Measurements from ENCODE around the gene ANKRD22.

ANKRD22 gene

GRCh38 chr10:88828310-88828709 lies 23.3 kb downstream of the ANKRD22 start:
- TF ChIP-seq USF1 (IDR thresholded peaks at IDR 0.05) (no peak), EP300 (IDR thresholded peaks at IDR 0.05; ENCODE audit: borderline replicate concordance) (no peak), TCF12 (IDR thresholded peaks at IDR 0.05; ENCODE audit: low read depth) (no peak), YY1 (IDR thresholded peaks at IDR 0.05; ENCODE audit: low read depth) (no peak), CREB1 (IDR thresholded peaks at IDR 0.05; ENCODE audit: low read depth) (no peak), ZBTB7A (IDR thresholded peaks at IDR 0.05; ENCODE audit: low read depth) (no peak), NFIC (IDR thresholded peaks at IDR 0.05) (no peak), EGR1 (IDR thresholded peaks at IDR 0.05) (no peak), TEAD4 (IDR thresholded peaks at IDR 0.05) (no peak), TAF1 (IDR thresholded peaks at IDR 0.05; ENCODE audit: low read depth) (no peak), REST (IDR thresholded peaks at IDR 0.05; ENCODE audit: low read depth) (no peak), MAX (IDR thresholded peaks at IDR 0.05) (no peak), RAD21 (IDR thresholded peaks at IDR 0.05; ENCODE audit: low read depth) (no peak), CEBPB (IDR thresholded peaks at IDR 0.05) (no peak), FOXM1 (IDR thresholded peaks at IDR 0.05; ENCODE audit: borderline replicate concordance, low read depth) (no peak)

- TF ChIP-seq TCF12 (IDR thresholded peaks at IDR 0.05; ENCODE audit: low read depth) (no peak), CEBPB (IDR thresholded peaks at IDR 0.05) (no peak), CREB1 (IDR thresholded peaks at IDR 0.05; ENCODE audit: low read depth) (no peak), MAX (IDR thresholded peaks at IDR 0.05) (no peak), ZBTB7A (IDR thresholded peaks at IDR 0.05; ENCODE audit: low read depth) (no peak), TEAD4 (IDR thresholded peaks at IDR 0.05) (no peak), TAF1 (IDR thresholded peaks at IDR 0.05; ENCODE audit: low read depth) (no peak), EGR1 (IDR thresholded peaks at IDR 0.05) (no peak), USF1 (IDR thresholded peaks at IDR 0.05) (no peak), NFIC (IDR thresholded peaks at IDR 0.05) (no peak), RAD21 (IDR thresholded peaks at IDR 0.05; ENCODE audit: low read depth) (no peak), YY1 (IDR thresholded peaks at IDR 0.05; ENCODE audit: low read depth) (no peak), FOXM1 (IDR thresholded peaks at IDR 0.05; ENCODE audit: borderline replicate concordance, low read depth) (no peak), REST (IDR thresholded peaks at IDR 0.05; ENCODE audit: low read depth) (no peak), EP300 (IDR thresholded peaks at IDR 0.05; ENCODE audit: borderline replicate concordance) (no peak)
These were observed 24.0 kb downstream of the ANKRD22 start for GRCh38 chr10:88827671-88828070.

- no peak for TF ChIP-seq EP300 (IDR thresholded peaks at IDR 0.05; ENCODE audit: borderline replicate concordance)
- no peak for TF ChIP-seq FOXM1 (IDR thresholded peaks at IDR 0.05; ENCODE audit: borderline replicate concordance, low read depth)
- TF ChIP-seq REST (IDR thresholded peaks at IDR 0.05; ENCODE audit: low read depth): no peak
- no peak for TF ChIP-seq ZBTB7A (IDR thresholded peaks at IDR 0.05; ENCODE audit: low read depth)
- no peak for TF ChIP-seq TEAD4 (IDR thresholded peaks at IDR 0.05)
- no peak for TF ChIP-seq TCF12 (IDR thresholded peaks at IDR 0.05; ENCODE audit: low read depth)
- no peak for TF ChIP-seq RAD21 (IDR thresholded peaks at IDR 0.05; ENCODE audit: low read depth)
- TF ChIP-seq YY1 (IDR thresholded peaks at IDR 0.05; ENCODE audit: low read depth): no peak
- TF ChIP-seq USF1 (IDR thresholded peaks at IDR 0.05): no peak
- no peak for TF ChIP-seq MAX (IDR thresholded peaks at IDR 0.05)
- no peak for TF ChIP-seq CREB1 (IDR thresholded peaks at IDR 0.05; ENCODE audit: low read depth)
- TF ChIP-seq EGR1 (IDR thresholded peaks at IDR 0.05): no peak
- TF ChIP-seq NFIC (IDR thresholded peaks at IDR 0.05): no peak
- no peak for TF ChIP-seq TAF1 (IDR thresholded peaks at IDR 0.05; ENCODE audit: low read depth)
- TF ChIP-seq CEBPB (IDR thresholded peaks at IDR 0.05): no peak
These were observed 25.3 kb downstream of the ANKRD22 start for GRCh38 chr10:88826388-88826787.
